ENCODE results near the gene ADAMTS16.

GRCh38 chr5:5289537-5289936 lies 149.4 kb downstream of the ADAMTS16 start:
- TF ChIP-seq SP1 (IDR thresholded peaks at IDR 0.05) (no peak), TARDBP (IDR thresholded peaks at IDR 0.05) (no peak)
